GM12878 (cell line): Measurements from ENCODE around the gene TNFAIP2. TPM values are rescaled to one million over a fixed set of nuclear protein-coding genes. Genes with fewer than 3 reads are reported as not detected.

Experiments used
- ATAC-seq: fragments of 200-7000 bp; cut with Tn5 transposase; 3 replicates; pipeline ENCODE4 v1.9.1; 2020; ENCODE audit warnings: mild to moderate bottlenecking, moderate library complexity
- BruUV-seq: library from RNA; stranded (reverse); fragments of 400-500 nt; replicated peaks from 2 replicates; lab custom pipeline; 2021; lab: Mats Ljungman, UMichigan
- CTCF ChIA-PET: fragments of 300-600 bp; sonication (Branson Sonifier 250); formaldehyde crosslinking; extraction: SDS; loops from one replicate; lab custom pipeline; 2021; ENCODE audit warnings: inconsistent platforms; lab: Yijun Ruan, JAX
- POLR2A ChIA-PET: fragments of 350-600 bp; formaldehyde crosslinking; extraction: SDS; loops from one replicate; lab custom pipeline; 2021; ENCODE audit warnings: inconsistent platforms; lab: Charles Lee
- RAD21 ChIA-PET: fragments of 300-600 bp; sonication (Branson Sonifier 250); formaldehyde crosslinking; loops from one replicate; lab custom pipeline; 2023; ENCODE audit warnings: antibody characterized with exemption; ENCODE audit not compliant: unreplicated experiment; lab: Charles Lee
- SMC1A ChIA-PET: fragments of 300-600 bp; sonication (Branson Sonifier 250); formaldehyde crosslinking; loops from one replicate; lab custom pipeline; 2023; ENCODE audit not compliant: unreplicated experiment, uncharacterized antibody; lab: Charles Lee
- DNase-seq: peaks from one replicate; pipeline ENCODE4 v3.0.0-alpha.2; 2011; ENCODE audit warnings: low read depth, low spot score
- FAIRE-seq: peaks from 3 replicates; lab custom pipeline; 2011; peaks lifted over from hg19 to GRCh38; lab: Jason Lieb, UNC
- H2AFZ ChIP-seq: 2 replicates; pipeline ENCODE4 v1.6.0; 2011; ENCODE audit warnings: low read depth, low read length, control low read depth; ENCODE audit not compliant: control insufficient read depth
- H3K27ac ChIP-seq: 2 replicates; pipeline ENCODE4 v1.5.1; 2011; ENCODE audit warnings: control low read depth; ENCODE audit not compliant: control insufficient read depth, insufficient read depth
- H3K27me3 ChIP-seq, 2 experiments: replicated peaks in 1 of 2; 2 replicates each; pipeline versions ENCODE4 v1.6.0 to v1.6.1; 2011; ENCODE audit warnings: low read length in 1 of 2; ENCODE audit not compliant: control insufficient read depth in 2 of 2, insufficient read depth in 2 of 2
- H3K36me3 ChIP-seq, 2 experiments: 2 replicates each; pipeline ENCODE4 v1.5.1; 2011; ENCODE audit warnings: low read length in 1 of 2; ENCODE audit not compliant: control insufficient read depth in 2 of 2, insufficient read depth in 2 of 2
- H3K4me1 ChIP-seq: 2 replicates; pipeline ENCODE4 v1.6.1; 2011; ENCODE audit warnings: mild to moderate bottlenecking, low read length, moderate library complexity, mixed read lengths; ENCODE audit not compliant: control insufficient read depth, insufficient read depth
- H3K4me2 ChIP-seq: 2 replicates; pipeline ENCODE4 v1.6.0; 2011; ENCODE audit warnings: control low read depth; ENCODE audit not compliant: control insufficient read depth, insufficient read depth
- H3K4me3 ChIP-seq: fragments of 200-600 bp; sonication (generic); 2 replicates; pipeline ENCODE4 v1.5.1; 2016
- H3K79me2 ChIP-seq: 2 replicates; pipeline ENCODE4 v1.6.0; 2011; ENCODE audit warnings: low read length; ENCODE audit not compliant: control insufficient read depth, insufficient read depth
- H3K9ac ChIP-seq: 2 replicates; pipeline ENCODE4 v1.8.0; 2011; ENCODE audit warnings: low read length, control low read depth, mixed read lengths; ENCODE audit not compliant: control insufficient read depth, insufficient read depth
- H3K9me3 ChIP-seq: replicated peaks from 3 replicates; pipeline ENCODE4 v1.5.1; 2011; ENCODE audit warnings: mild to moderate bottlenecking, low read length; ENCODE audit not compliant: control insufficient read depth, insufficient read depth
- H4K20me1 ChIP-seq: 2 replicates; pipeline ENCODE4 v1.6.0; 2011; ENCODE audit not compliant: control insufficient read depth, insufficient read depth
- CBFB ChIP-seq: IDR thresholded peaks from 2 replicates; pipeline ENCODE4 v1.6.1; 2016; ENCODE audit warnings: antibody characterized with exemption, low read depth
- IKZF1 ChIP-seq: fragments of 450-650 bp; conservative IDR thresholded peaks from 2 replicates; pipeline ENCODE4 v1.6.1; 2017; ENCODE audit warnings: antibody characterized with exemption, mild to moderate bottlenecking
- MTA3 ChIP-seq: IDR thresholded peaks from 2 replicates; pipeline ENCODE4 v1.6.1; 2012; ENCODE audit warnings: low read length, inconsistent platforms, borderline replicate concordance
- NFXL1 ChIP-seq: fragments of 450-650 bp; IDR thresholded peaks from 2 replicates; pipeline ENCODE4 v1.6.1; 2017; ENCODE audit warnings: antibody characterized with exemption, mild to moderate bottlenecking, borderline replicate concordance
- PAX8 ChIP-seq: fragments of 450-650 bp; IDR thresholded peaks from 2 replicates; pipeline ENCODE4 v1.6.1; 2017; ENCODE audit warnings: mild to moderate bottlenecking, moderate library complexity
- RBBP5 ChIP-seq: fragments of 200-600 bp; sonication (generic); conservative IDR thresholded peaks from 2 replicates; pipeline ENCODE4 v1.6.1; 2016
- RFX5 ChIP-seq: IDR thresholded peaks from 2 replicates; pipeline ENCODE4 v1.6.1; 2011; ENCODE audit warnings: low read depth, low read length, improper control_type of control experiment
- TCF12 ChIP-seq: IDR thresholded peaks from 2 replicates; pipeline ENCODE4 v1.6.1; 2011; ENCODE audit warnings: low read depth, mild to moderate bottlenecking, low read length
- YBX1 ChIP-seq: fragments of 450-650 bp; IDR thresholded peaks from 2 replicates; pipeline ENCODE4 v1.6.1; 2016; ENCODE audit warnings: antibody characterized with exemption
- WGBS: methylation state at CpG from one replicate; pipeline ENCODE4 v1.1.6; 2016; ENCODE audit warnings: low lambda C conversion rate; ENCODE audit not compliant: insufficient replicate concordance, insufficient coverage; ENCODE audit errors: missing lambda C conversion rate; 5-methylcytosine and 5-hydroxymethylcytosine counted together
- in situ Hi-C: fragments of 300-500 bp; cut with MboI; formaldehyde crosslinking; loops from 9 replicates; pipeline ENCODE4 v1.14.3; 2018; ENCODE audit warnings: mixed read lengths
- intact Hi-C: fragments of 100-400 bp; cut with micrococcal nuclease; formaldehyde crosslinking; loops from one replicate; pipeline ENCODE4 v1.14.2; 2022; ENCODE audit not compliant: unreplicated experiment
- polyA plus RNA-seq, 11 experiments: library from polyadenylated mRNA; depleted of rRNA in 4 of 11; unstranded in 6 of 11; stranded (reverse) in 5 of 11; fragments of >200 nt; fragmentation: Nextera tagmentation in 4 of 11; fragmentation: Illumina TruSeq in 1 of 11; extraction: Ambion mirVana in 4 of 11; extraction: Trizol in 1 of 11; gene quantifications; 1 replicate in 1 of 11; 2 replicates in 10 of 11; pipeline versions ENCODE4 v1.2.1 to v1.2.3, GENCODE V29; 2011 to 2016; ENCODE audit warnings: inconsistent platforms in 2 of 11, missing spikeins in 2 of 11, low read depth in 1 of 11
- total RNA-seq, 4 experiments: library from RNA; depleted of rRNA in 3 of 4; stranded (reverse); fragments of >200 nt in 3 of 4; fragmentation: Illumina TruSeq in 1 of 4; extraction: Trizol in 1 of 4; gene quantifications; 2 replicates each; pipeline versions ENCODE4 v1.2.1 to v1.2.3, GENCODE V29; 2013 to 2021
- TF ChIP-seq, protein P1 (sequence below): fragments of 450-650 bp; IDR thresholded peaks from 2 replicates; pipeline ENCODE4 v1.6.1; 2016; ENCODE audit warnings: mild to moderate bottlenecking

Gene TNFAIP2
- total and polyA plus RNA-seq, 10 of the 15 experiments (the other 5 are each of a cell fraction or from before 2014, with no cell fraction given): 7.1 to 150 (median 74.5) TPM

DNA sequence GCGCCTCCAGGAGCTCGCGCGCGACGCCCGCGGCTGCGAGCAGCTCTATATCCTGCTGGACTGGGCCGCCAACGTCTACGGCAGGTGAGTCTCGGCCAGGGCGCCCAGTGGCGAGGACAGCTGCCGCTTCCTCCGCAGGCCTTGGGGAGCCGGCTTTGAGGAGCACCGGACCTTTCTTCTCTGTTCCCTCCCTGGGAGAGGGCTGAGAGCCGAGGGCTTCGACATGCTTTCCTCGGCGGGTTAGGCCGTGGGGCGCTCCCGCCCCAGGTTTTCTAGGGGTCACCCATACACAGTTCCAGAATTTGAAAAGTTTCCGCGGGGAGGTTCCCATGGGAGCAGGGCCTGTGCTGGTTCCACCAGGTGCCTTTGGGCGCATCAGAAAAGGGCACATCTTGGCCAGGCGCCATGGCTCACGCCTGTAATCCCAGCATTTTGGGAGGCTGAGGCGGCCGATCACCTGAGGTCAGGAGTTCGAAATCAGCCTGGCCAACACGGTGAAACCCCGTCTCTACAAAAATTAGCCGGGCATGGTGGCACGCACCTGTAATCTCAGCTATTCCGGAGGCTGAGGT, 20.5 kb upstream of the TNFAIP2 start:
- Histone ChIP-seq H3K27me3 (peaks cover 5 to 11% of the 10 kb centered on the region in 2 experiments; a peak in 2 of 4 replicates), H2AFZ (no peak overlapping the region), H3K79me2 (no peaks in the 10 kb centered on the region), H3K4me3 (no peak overlapping the region), H3K9ac (no peak overlapping the region), H3K36me3 (no peaks in the 10 kb centered on the region), H3K4me1 (peaks cover 29% of the 10 kb centered on the region), H3K4me2 (no peak overlapping the region), H3K9me3 (no peaks in the 10 kb centered on the region), H4K20me1 (no peaks in the 10 kb centered on the region), H3K27ac (no peak overlapping the region)
- ChIA-PET SMC1A (interaction anchor here (4.6 kb wide), 1 partner anchor 81 kb away, joined by 76 read pairs; no protein-coding TSS in a partner anchor), RAD21 (interaction anchor here (0.6 to 4.6 kb wide), 2 partner anchors 38 to 82 kb away, joined by 3 to 120 read pairs; no protein-coding TSS in a partner anchor), POLR2A (no interaction called here), CTCF (interaction anchor here (0.6 to 5.0 kb wide), 4 partner anchors 38 to 234 kb away, joined by 3 to 202 read pairs (median 126); no protein-coding TSS in a partner anchor)
- intact Hi-C loops (no loop called here), in situ Hi-C loops (no loop called here)
- no peak for DNase-seq
- FAIRE-seq: no peak
- WGBS: 76% methylated on average over 31 of the region's 39 CpGs
- no TSS peak for BruUV-seq
- ATAC-seq: no peak
- TF ChIP-seq TCF12: no peak
- no peak for TF ChIP-seq RFX5
- no peak for TF ChIP-seq NFXL1
- TF ChIP-seq PAX8: no peak
- TF ChIP-seq YBX1: no peak
- no peak for TF ChIP-seq IKZF1
- TF ChIP-seq CBFB: no peak
- TF ChIP-seq, protein P1, sequence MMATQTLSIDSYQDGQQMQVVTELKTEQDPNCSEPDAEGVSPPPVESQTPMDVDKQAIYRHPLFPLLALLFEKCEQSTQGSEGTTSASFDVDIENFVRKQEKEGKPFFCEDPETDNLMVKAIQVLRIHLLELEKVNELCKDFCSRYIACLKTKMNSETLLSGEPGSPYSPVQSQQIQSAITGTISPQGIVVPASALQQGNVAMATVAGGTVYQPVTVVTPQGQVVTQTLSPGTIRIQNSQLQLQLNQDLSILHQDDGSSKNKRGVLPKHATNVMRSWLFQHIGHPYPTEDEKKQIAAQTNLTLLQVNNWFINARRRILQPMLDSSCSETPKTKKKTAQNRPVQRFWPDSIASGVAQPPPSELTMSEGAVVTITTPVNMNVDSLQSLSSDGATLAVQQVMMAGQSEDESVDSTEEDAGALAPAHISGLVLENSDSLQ: no peak
- TF ChIP-seq MTA3: no peak
- no peak for TF ChIP-seq RBBP5
